Mesothelial cell of epicardium (in vitro differentiated cells): ENCODE results near the gene RPS6KA4. TPM values are rescaled to one million over a fixed set of nuclear protein-coding genes. Genes with fewer than 3 reads are reported as not detected.

ENCODE experiments used
- DNase-seq, 2 experiments: peaks; one replicate each; pipeline ENCODE4 v3.0.0; 2021; ENCODE audit warnings: low spot score in 2 of 2; ENCODE audit not compliant: unreplicated experiment in 2 of 2
- H3K27ac Mint-ChIP-seq: 2 replicates; pipeline ENCODE4 v1.8.0; 2021; ENCODE audit warnings: mixed read lengths
- H3K27me3 Mint-ChIP-seq: 2 replicates; pipeline ENCODE4 v1.8.0; 2021; ENCODE audit warnings: low read depth, mixed read lengths
- H3K36me3 Mint-ChIP-seq: 2 replicates; pipeline ENCODE4 v1.8.0; 2021; ENCODE audit warnings: mixed read lengths
- H3K4me1 Mint-ChIP-seq: 2 replicates; pipeline ENCODE4 v1.8.0; 2021; ENCODE audit warnings: mixed read lengths
- H3K4me3 Mint-ChIP-seq: 2 replicates; pipeline ENCODE4 v1.8.0; 2021; ENCODE audit warnings: mild to moderate bottlenecking, moderate library complexity, mixed read lengths
- H3K9me3 Mint-ChIP-seq: 2 replicates; pipeline ENCODE4 v1.8.0; 2021; ENCODE audit warnings: mixed read lengths
- total RNA-seq: library from RNA; stranded (reverse); gene quantifications from 3 replicates; pipeline ENCODE4 v1.2.1, GENCODE V29; 2021
- TF ChIP-seq, protein P1 (sequence below): fragments of 200-600 bp; sonication (generic); IDR thresholded peaks from one replicate; pipeline ENCODE4 v1.5.0; 2021; ENCODE audit warnings: antibody characterized with exemption; ENCODE audit not compliant: unreplicated experiment

The RPS6KA4 gene
- total RNA-seq, 1 donor from 2014 or later, result 30.1 TPM

DNA sequence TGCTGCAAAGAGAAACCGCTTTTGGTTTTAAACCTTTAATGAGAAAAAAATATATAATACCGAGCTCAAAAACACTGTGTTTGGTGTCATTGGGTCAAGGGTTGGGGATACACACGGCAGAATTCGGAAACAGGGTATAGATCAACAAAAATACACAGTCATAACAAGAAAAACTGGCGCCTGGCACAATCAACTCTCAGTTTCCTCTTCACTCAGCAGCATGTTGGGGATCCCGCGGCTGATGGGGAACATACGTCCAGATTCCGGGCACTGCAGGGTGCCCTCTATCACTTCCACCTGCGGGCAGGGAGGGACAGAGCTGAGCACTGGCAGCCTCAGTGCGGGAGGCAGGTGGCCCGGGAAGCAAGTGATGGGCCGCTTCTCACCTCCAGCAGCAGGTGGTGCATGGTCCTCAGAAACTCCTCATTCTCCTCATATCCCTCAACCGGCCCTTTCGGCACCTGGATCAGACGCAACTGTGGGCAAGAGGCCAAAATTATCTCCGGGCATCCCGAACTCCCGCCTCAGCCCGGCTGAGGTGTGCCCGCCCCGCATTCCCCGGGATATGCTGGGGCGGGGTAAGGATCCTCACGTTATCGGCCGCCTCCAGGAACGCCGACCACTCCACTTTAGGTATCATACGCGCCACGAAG lies 42.2 kb upstream of the RPS6KA4 start:
- Mint-ChIP-seq H3K27me3 (no peaks in the 10 kb centered on the region), H3K36me3 (peaks cover 8% of the 10 kb centered on the region), H3K4me1 (peaks cover 33% of the 10 kb centered on the region), H3K9me3 (no peaks in the 10 kb centered on the region), H3K4me3 (peak overlapping the region; percentile 93), H3K27ac (peak overlapping the region; percentile 100)
- TF ChIP-seq, protein P1, sequence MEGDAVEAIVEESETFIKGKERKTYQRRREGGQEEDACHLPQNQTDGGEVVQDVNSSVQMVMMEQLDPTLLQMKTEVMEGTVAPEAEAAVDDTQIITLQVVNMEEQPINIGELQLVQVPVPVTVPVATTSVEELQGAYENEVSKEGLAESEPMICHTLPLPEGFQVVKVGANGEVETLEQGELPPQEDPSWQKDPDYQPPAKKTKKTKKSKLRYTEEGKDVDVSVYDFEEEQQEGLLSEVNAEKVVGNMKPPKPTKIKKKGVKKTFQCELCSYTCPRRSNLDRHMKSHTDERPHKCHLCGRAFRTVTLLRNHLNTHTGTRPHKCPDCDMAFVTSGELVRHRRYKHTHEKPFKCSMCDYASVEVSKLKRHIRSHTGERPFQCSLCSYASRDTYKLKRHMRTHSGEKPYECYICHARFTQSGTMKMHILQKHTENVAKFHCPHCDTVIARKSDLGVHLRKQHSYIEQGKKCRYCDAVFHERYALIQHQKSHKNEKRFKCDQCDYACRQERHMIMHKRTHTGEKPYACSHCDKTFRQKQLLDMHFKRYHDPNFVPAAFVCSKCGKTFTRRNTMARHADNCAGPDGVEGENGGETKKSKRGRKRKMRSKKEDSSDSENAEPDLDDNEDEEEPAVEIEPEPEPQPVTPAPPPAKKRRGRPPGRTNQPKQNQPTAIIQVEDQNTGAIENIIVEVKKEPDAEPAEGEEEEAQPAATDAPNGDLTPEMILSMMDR, result no peak
- no peak for DNase-seq

DNA sequence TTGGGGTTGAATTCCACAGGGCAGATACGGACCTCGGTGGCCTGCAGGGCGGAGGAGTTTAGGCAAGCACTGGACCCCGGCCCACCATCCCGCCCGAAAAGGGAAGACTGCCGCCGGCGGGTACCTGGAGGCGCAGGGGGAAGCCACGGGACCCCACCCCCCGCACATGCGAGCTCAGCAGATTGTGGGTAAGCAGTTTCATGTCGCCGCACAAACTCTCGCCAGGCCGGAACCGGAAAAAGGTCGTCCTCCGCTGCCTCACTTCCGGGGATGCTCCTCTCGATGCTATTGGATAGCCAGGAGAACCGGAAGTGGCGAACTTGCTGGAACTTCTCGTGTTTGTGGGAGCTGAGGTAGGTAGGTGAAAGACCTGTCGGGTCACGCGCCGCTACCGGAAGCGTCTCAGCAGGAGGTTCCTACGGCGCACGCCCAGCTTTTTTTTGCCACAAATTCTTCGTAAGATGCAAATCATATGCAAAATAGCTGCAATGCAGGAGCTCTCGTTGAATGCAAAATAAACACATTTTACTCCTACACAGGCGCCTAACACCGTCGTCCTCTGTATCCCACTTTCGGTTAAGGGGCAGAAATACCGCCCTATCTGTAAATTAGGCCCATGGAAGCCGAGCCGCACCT lies 41.5 kb upstream of the RPS6KA4 start, which contains the start of gene TRMT112:
TSS of gene TRMT112 (minus strand) at position 235 of the 636 bp plus-strand sequence. CDS start at position 202, 33 bp downstream.
- no peaks in the 10 kb centered on the region for H3K27me3 Mint-ChIP-seq
- no peaks in the 10 kb centered on the region for H3K9me3 Mint-ChIP-seq
- peaks cover 8% of the 10 kb centered on the region for H3K36me3 Mint-ChIP-seq
- H3K4me3 Mint-ChIP-seq, result peak within 1 kb of the TSS; percentile 93
- DNase-seq, result peak; percentile 87 to 89
- peak within 1 kb of the TSS; percentile 100 for H3K27ac Mint-ChIP-seq
- peaks cover 33% of the 10 kb centered on the region for H3K4me1 Mint-ChIP-seq
- TF ChIP-seq, protein P1, result no peak

DNA sequence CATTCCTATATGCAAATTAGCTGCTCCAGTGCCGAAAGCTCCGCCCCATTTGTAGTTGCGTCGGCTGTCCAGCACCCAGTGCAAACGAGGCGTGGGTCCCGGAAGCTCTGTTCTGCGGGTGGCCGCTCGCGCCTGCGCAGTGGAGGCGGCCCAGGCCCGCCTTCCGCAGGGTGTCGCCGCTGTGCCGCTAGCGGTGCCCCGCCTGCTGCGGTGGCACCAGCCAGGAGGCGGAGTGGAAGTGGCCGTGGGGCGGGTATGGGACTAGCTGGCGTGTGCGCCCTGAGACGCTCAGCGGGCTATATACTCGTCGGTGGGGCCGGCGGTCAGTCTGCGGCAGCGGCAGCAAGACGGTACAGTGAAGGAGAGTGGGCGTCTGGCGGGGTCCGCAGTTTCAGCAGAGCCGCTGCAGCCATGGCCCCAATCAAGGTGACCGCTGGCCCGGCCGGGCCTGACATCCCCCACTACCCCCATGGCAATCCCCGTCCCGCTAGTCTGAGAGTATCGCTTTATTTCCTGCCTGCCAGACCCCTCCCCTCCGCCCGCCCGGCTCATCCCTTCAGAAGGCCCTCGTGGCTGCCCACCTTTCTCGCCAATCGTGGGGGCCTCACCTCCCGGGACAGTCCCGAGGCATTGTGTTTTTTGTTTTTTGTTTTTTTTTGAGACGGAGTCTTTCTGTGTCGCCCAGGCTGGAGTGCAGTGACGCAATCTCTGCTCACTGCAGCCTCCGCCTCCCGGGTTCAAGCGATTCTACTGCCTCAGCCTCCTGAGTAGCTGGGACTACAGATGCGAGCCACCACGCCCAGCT lies 40.8 kb upstream of the RPS6KA4 start, which contains the start of gene PRDX5:
TSS of gene PRDX5 (plus strand) at position 161 of the 805 bp plus-strand sequence. CDS start at position 256, 95 bp downstream.
- H3K4me1 Mint-ChIP-seq, result peaks cover 33% of the 10 kb centered on the region
- no peaks in the 10 kb centered on the region for H3K9me3 Mint-ChIP-seq
- peak within 1 kb of the TSS; percentile 93 for H3K4me3 Mint-ChIP-seq
- H3K27me3 Mint-ChIP-seq, result no peaks in the 10 kb centered on the region
- TF ChIP-seq, protein P1, result peak; percentile 18
- peaks cover 8% of the 10 kb centered on the region for H3K36me3 Mint-ChIP-seq
- H3K27ac Mint-ChIP-seq, result peak within 1 kb of the TSS; percentile 100
- DNase-seq, result peak; percentile 89 to 93

DNA sequence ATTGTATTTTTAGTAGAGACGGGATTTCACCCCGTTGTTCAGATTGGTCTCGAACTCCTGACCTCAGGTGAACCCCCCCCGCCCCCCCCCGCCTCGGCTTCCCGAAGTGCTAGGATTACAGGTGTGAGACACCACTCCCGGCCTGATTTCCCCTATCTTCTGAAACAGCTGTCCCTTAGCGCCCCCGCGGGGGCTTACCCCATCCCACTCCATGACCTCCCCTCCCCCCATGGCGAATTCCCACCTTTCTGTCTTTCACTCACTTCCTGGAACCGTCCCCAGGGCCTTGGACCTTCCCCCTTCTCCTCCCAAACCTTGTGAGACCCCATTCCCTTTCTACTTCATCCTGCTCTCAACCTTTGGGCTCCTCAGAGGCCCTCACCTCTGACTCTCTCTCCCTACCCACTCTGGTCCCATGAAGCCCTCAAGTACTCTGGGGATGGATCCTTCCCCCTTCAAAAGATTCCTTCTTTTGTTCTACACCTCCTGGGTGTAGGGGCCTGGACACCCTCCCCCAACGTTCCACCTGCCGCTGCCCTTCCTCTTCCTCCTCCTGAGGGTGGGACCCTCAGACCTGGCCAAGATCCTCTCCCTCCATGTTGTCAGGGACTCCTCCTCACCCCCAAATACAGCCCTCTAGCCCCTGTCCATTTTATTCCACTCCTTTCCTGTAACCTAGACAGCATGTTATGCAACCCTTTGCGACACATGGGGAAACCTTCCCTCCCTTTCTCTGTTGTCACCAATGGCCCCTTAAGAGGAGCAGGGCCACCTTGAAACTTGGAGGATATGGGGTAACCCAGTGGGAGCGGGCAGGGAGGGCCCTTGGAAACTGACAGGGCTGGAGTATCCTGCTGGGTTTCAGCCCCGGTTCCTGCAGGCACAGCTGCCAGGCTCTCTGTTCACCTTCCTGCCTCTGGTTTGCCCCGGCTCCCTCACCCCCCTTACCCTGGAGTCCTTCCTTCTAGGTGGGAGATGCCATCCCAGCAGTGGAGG lies 39.9 kb upstream of the RPS6KA4 start:
- TF ChIP-seq, protein P1, result no peak
- H3K9me3 Mint-ChIP-seq, result no peaks in the 10 kb centered on the region
- H3K4me3 Mint-ChIP-seq, result peak overlapping the region; percentile 93
- peaks cover 33% of the 10 kb centered on the region for H3K4me1 Mint-ChIP-seq
- H3K27ac Mint-ChIP-seq, result peak overlapping the region; percentile 100
- no peaks in the 10 kb centered on the region for H3K27me3 Mint-ChIP-seq
- H3K36me3 Mint-ChIP-seq, result peaks cover 8% of the 10 kb centered on the region
- no peak for DNase-seq

DNA sequence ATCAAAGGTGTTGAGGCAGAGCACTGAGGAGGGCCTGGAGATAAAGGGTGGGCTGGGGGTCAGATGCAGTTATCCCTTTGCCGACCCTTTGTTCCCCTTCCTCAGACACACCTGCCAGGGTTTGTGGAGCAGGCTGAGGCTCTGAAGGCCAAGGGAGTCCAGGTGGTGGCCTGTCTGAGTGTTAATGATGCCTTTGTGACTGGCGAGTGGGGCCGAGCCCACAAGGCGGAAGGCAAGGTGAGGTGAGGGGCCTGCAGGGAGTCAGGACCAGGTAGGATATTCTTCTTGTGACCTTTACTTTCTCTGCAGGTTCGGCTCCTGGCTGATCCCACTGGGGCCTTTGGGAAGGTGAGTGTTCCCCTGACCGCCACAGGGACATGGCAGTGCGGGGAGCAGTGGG lies 38.4 kb upstream of the RPS6KA4 start:
- peaks cover 8% of the 10 kb centered on the region for H3K36me3 Mint-ChIP-seq
- no peak for DNase-seq
- peak overlapping the region; percentile 92 for H3K27ac Mint-ChIP-seq
- no peaks in the 10 kb centered on the region for H3K9me3 Mint-ChIP-seq
- H3K27me3 Mint-ChIP-seq, result no peaks in the 10 kb centered on the region
- TF ChIP-seq, protein P1, result no peak
- peak overlapping the region; percentile 22 for H3K4me3 Mint-ChIP-seq
- peaks cover 33% of the 10 kb centered on the region for H3K4me1 Mint-ChIP-seq
